ENCODE measurements around the gene MTFMT. TPM values are rescaled to one million over a fixed set of nuclear protein-coding genes. Genes with fewer than 3 reads are reported as not detected.
"Not testable (repeated sequence)": the region's sequence is repeated elsewhere in the genome, so short reads cannot be mapped to it uniquely, and the experiment has no call there.

Gene MTFMT
- total RNA-seq, 1 donor from 2014 or later: 42.9 TPM

DNA sequence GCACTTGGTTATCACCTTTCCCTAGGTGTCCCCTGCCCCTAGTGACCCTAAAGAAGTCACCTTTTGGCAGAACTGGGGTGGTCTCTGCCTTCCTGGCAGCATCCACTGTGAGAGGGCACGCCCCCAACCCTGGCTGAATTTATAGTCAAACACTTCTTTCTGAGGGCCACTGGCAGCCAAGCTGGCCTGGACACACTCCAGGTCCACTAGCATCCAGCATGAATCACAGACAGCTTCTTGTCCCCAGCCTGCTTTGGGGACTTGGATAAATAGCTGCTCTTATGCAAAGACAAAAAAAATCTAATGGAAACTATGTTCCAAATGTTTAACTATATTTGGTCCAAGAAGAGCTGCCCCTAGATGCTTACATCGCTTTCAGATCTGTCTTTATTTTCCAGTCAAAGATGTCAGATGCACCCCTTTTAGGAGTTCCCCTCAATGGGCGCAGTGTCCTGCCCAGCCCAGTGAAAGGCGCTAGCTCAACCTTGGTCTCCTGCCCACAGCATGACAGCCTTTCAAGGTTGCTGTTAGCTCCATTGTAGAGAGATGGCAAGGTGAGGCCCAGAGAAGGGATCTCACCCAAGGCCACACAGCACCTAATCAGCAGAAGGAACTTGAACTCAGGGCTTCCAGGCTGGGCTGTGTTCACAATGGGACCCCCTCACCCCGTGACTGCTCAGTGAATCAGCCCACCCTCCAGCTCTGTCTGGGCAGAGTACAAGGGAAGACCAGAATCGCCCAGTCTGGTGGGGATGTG is 31.4 kb upstream of the MTFMT start:
- DNase-seq (ENCODE audit: low spot score): no peak

DNA sequence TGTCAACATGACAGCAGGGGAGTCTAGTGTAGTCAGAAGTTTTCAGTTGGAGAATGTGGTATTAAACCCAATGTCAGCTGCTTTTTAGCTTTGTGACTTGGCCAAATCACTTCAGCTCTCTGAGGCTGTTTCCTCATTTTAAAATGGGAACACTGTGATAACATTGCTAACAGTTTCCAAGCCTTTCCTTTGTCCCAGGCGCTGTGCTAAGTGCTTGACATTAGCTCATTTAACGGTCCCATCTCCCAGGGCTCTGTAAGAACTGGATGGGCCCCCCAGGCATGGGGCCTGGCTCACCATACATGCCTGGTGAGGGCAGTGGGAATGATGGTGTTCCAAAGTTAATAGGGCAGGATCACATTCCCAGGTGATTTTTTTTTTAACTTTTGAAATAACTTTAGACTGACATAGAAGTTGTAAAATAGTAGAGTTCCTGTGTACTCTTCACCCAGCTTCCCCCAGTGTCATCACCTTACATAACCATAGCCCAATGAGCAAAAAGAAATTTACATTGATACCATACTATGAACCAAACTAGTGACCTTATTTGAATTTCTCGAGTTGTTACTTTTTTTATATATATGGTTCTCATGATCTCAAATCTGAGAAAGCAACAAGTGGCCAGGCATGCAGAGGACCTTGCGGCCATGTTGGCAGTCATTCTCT is 30.6 kb upstream of the MTFMT start:
- no peak for DNase-seq (ENCODE audit: low spot score)

DNA sequence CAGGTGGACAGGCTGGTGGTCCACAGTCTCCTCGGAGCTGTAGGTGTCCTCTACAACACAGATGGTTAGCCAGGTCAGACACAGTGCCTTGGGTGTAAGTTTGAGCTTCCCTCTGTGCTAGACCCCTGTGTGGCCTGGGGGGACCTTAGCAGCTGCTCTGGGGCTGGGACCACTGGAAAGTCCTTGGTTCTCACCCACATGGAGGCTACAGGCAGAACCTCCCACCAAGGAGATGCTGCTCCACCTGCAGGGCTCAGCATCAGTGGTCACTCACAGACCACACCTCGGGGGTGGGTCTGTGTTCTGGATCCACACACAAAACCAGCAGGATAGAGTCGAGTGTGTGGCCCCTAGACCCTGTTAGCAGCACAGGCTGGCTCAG is 29.9 kb upstream of the MTFMT start:
- no peak for DNase-seq (ENCODE audit: low spot score)

DNA sequence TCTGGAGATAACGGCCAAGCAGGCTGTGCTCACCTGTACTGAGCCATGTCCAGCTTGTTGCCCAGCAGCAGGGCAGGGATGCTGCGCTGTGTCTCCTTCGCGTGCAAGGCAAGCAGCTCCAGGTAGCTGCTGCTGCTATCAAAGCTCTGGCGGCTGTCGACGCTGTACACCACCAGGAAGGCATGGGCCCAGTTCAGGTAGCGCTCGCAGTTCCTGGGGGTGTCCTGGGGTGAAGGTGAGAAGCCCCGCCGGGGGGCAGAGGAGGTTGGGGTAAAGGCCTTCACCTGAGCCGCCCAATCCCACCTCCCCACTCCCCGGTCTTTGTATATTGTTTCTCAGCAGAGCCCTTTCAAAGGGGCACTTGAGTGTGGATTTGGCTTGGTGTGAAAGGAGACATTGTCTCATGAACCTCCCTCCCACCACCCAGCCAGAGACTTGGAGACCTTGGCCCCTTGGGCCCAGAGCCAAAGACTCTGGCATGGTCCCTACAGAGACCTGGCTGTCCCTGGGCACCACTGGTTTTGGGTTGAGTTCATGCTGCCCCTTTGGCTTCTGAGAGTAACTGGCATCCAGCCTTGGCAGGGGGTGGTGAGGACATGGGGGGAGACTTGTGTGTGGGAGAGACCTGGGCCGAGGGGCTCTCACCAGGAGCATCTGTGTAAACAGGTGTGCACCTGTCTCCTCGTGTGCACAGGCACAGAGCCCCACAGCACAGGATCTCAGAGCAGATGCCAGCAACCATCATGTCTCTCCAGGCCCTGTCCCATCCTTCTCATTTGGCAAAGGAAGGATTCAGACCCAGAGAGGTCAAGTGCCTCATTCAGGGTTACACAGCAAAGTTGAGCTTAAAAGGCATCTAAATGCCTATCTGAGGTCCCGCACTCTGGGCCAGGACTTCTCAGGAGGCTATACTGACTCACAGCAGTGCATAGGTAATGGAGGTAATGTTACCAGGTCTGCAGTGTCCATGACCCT is 29.2 kb upstream of the MTFMT start:
- DNase-seq (ENCODE audit: low spot score): no peak

GRCh38 chr15:65057549-65057940 is 28.1 kb upstream of the MTFMT start:
- no peak for DNase-seq (ENCODE audit: low spot score)

GRCh38 chr15:65056868-65057548 is 27.6 kb upstream of the MTFMT start:
- DNase-seq (ENCODE audit: low spot score): no peak

DNA sequence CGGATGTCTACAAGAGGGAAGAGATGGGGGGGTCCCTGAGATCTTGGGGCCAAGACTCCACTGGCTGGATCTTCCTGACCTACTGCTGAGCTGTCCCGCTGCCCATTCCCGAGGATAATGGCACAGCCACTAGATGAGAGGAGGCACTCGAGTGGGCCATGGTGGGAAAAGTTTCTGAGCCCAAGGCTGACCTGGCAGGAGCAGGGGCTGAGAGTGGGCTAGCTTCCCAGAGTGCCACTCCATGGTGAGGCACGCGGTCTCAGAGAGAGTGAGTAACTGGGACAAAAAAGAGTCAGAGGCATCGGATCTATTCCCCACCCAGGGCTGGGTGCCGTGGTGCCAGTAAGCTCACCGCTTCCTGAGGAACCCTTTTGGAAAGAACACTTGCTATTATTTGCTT is 26.7 kb upstream of the MTFMT start:
- DNase-seq (ENCODE audit: low spot score): no peak

DNA sequence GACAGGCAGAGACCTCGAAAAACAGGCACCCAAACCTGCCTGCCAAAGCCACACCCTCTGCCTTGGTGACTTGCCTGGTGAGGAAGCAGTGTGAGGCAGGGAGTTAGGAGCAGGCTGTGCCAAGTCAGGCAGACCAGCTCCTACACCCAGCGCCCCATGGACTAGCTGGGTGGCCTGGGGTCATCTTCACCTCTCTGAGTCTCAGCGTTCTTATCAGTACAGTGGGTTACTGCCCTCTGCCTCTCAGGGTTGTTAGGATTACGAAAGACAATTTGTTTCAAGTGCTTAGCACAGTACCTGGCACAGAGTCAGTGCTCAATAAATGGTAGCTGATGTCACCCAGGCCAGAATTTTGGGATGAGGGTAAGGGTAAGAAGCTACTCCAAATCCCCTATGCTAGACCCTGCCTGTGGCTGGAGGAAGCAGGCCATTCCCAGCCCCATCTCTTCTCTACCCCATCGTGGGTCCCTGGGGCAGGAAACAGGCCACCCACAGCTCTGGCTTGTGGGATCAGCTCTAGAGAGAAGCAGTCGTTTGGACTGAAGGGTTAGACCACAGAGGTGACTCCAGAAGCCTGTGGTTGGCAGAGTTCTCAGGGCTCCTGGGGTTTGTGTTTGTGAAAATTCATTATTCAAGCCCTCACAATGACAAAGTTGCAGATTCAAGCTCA is 25.9 kb upstream of the MTFMT start:
- DNase-seq (ENCODE audit: low spot score): no peak

DNA sequence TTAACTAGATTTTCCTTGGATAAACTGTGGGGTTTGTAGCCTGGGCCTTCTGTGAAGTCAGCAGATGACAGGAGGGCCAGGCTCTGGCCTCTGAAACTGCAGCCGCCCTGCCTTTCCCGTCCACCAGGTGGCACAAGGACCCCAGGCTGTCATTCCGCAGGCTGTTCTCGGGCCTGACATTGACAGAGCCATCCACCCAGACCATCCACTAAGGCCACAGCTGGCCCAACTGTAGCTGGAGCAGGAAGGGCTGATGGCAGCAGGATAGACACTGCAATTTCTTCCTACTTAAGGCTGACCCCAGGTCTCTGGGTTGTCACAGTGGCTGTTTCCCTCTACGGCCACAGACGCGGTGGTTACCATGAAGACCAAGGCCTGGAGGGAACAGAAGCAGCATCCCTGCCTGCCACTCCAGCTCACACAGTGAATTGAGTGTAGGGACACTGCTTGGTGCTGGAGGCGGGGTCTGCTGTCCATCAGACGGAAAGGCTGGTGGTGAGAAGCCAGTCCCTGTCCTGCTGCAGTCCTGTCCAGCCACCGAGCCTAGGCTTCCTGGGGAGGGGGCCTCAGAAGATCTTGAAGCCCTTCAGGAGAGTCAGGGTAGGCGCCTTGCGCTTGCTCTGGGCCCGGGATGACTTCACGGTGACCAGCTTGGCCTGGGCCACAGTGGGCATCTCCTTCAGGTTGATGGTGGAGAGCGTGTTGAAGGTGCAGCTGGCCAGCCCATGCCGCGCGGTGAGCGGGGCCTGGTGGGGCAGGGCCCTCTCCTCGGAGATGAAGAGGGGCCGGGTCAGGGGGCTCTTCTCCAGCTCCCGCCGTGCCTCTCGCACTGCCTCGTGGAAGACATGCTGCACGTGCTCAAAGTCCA is 25.1 kb upstream of the MTFMT start:
- peak; percentile 71 for DNase-seq (ENCODE audit: low spot score)

DNA sequence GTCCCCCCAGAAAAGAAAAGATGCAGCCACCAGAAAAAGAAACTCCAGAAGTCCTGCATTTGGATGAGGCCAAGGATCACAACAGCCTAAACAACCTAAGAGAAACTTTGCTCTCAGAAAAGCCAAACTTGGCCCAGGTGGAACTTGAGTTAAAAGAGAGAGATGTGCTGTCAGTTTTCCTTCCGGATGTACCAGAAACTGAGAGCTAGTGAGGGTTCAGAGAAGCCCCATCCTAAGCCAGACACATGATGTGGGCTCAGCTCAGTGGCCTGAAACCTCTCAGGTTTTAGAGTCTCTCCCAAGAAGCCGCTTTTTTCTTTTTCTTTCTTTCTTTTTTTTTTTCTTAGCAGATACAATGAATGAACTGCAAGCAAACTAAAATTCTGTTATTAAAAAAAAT is 23.5 kb upstream of the MTFMT start:
- no peak for DNase-seq (ENCODE audit: low spot score)

DNA sequence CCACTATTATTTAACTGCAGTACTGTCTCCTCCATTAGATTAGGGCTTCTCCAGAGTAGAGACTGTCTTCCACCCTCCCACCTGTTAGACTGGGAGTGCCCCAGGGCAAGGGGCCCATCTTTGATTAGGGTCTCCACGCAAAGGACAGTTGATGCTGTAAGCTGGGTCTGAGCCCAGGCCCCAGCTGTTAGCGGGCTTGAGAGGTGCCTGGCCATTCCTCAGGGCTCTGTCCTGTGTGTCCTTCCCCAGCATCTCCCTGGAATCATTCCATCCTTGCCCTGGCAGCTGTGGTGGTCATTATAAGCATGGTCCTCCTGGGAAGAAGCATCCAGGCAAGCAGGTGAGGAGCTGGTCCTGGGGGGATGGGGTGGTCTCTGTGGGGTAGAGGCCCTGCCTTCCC is 21.8 kb upstream of the MTFMT start:
- no peak for DNase-seq (ENCODE audit: low spot score)

GRCh38 chr15:65050270-65050669 is 20.8 kb upstream of the MTFMT start:
- no peak for DNase-seq (ENCODE audit: low spot score)

DNA sequence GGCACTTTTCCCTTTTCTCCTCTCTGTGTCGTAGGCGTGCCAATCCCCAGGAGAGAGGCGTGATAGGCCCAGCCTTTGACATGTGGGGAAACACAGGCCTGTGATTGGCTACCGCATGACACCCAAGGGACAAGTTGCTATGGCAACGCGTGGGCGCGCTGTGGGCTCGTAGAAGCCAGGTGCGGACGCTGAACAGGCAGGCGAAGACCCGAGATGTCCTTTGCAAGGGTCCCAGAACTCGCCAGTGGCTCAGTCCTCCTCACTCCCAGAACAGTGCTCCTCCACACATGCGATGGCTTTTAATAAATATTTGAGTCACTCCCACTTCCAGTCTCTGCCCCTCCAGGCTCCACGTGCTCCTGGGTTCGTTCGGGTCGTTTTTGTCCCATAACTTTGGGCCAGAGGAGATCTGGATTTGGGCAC is 20.0 kb upstream of the MTFMT start:
- DNase-seq (ENCODE audit: low spot score): peak; percentile 94

- no peak for DNase-seq (ENCODE audit: low spot score)
Measured at GRCh38 chr15:65048241-65048640, 18.8 kb upstream of the MTFMT start.

- no peak for DNase-seq (ENCODE audit: low spot score)
Measured at GRCh38 chr15:65044724-65045481, 15.5 kb upstream of the MTFMT start, which contains the start of gene SLC51B. SLC51B (plus strand) TSS chr15:65045387; CDS start chr15:65050005, 4,618 bp downstream.

- not testable (repeated sequence) for DNase-seq (ENCODE audit: low spot score)
Measured at GRCh38 chr15:65044218-65044617, 14.8 kb upstream of the MTFMT start.

DNA sequence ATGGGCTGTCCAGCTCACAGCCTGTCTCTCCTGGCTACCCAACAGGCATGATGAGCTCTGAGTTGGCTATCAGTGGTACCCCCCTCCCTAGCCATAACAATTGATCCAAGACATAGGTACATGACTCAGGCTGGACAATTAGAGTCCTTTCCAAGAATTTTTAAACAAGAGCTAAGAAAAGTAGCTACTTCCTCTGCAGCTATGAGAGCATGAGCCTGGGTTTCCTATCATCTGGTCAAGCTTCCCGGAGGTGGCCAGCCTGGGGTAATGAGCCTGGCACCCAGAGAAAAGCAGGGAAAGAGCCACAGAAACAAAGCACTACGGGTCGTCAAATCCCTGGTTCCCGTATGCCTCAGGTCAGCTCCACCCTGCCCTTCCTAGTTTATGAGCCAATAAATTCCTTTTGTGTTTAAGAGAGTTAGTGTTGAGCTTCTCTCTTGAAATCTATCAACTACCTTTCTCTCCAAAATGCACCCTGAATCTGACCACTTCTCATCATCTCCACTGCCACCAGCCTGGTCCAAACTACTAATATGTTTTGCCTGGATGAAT is 13.4 kb upstream of the MTFMT start:
- no peak for DNase-seq (ENCODE audit: low spot score)

DNA sequence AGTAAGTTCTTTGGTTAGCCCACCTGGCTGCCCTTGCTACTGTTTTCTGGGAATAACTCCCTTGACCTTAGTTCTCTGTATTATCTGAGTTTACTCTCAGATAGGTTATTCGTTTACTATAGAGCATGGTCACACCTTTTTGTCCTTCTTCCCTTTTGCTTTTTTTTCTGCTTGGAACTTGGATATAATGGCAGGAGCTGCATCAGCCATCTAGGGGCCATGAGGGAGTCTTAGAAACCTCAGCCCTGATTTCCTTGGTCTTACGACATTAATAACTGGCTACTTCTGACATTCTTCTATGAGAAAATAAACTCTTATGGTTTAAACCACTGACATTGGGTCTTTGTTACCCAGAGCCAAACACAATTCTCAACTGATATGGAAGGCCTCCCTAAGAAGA is 12.3 kb upstream of the MTFMT start:
- no peak for DNase-seq (ENCODE audit: low spot score)

- no peak for DNase-seq (ENCODE audit: low spot score)
Measured at GRCh38 chr15:65040461-65040860, 11.0 kb upstream of the MTFMT start.

All from umbilical cord (tissue), 2 donors.